Keratinocyte (primary cell): ENCODE measurements around the gene CACHD1. TPM values are rescaled to one million over a fixed set of nuclear protein-coding genes. Genes with fewer than 3 reads are reported as not detected.

Source experiments
- DNase-seq: peaks from one replicate; pipeline ENCODE4 v3.0.0-alpha.2; 2011; ENCODE audit warnings: low read depth, missing footprints, low spot score
- FAIRE-seq: peaks from 2 replicates; lab custom pipeline; 2011; peaks lifted over from hg19 to GRCh38; lab: Jason Lieb, UNC
- H2AFZ ChIP-seq: 2 replicates; pipeline ENCODE4 v1.6.0; 2012; ENCODE audit warnings: low read length, control low read depth, inconsistent platforms; ENCODE audit not compliant: control insufficient read depth
- H3K27ac ChIP-seq: 2 replicates; pipeline ENCODE4 v1.5.1; 2011; ENCODE audit warnings: low read length; ENCODE audit not compliant: control insufficient read depth, insufficient read depth
- H3K27me3 ChIP-seq: 3 replicates; pipeline ENCODE4 v1.6.0; 2011; ENCODE audit warnings: low read length; ENCODE audit not compliant: control insufficient read depth, insufficient read depth; ENCODE audit errors: extremely low read depth
- H3K36me3 ChIP-seq, 2 experiments: 2 replicates in 1 of 2; 3 replicates in 1 of 2; pipeline ENCODE4 v1.5.1; 2011; ENCODE audit warnings: low read length in 2 of 2, mild to moderate bottlenecking in 1 of 2; ENCODE audit not compliant: control insufficient read depth in 2 of 2, insufficient read depth in 2 of 2; ENCODE audit errors: extremely low read depth in 1 of 2
- H3K4me1 ChIP-seq: 3 replicates; pipeline ENCODE4 v1.5.1; 2011; ENCODE audit warnings: low read length; ENCODE audit not compliant: control insufficient read depth, insufficient read depth; ENCODE audit errors: extremely low read depth
- H3K4me2 ChIP-seq: 3 replicates; pipeline ENCODE4 v1.6.0; 2011; ENCODE audit warnings: low read depth, low read length; ENCODE audit not compliant: control insufficient read depth, insufficient read depth; ENCODE audit errors: extremely low read depth
- H3K4me3 ChIP-seq, 3 experiments: fragments of 200-600 bp in 1 of 3; sonication (generic) in 1 of 3; 2 replicates in 2 of 3; 3 replicates in 1 of 3; pipeline ENCODE4 v1.5.1; 2011 to 2016; ENCODE audit warnings: low read length in 3 of 3, mild to moderate bottlenecking in 3 of 3, control low read depth in 2 of 3, inconsistent platforms in 1 of 3, low read depth in 1 of 3, mixed read lengths in 1 of 3, mixed run types in 1 of 3, moderate library complexity in 1 of 3; ENCODE audit not compliant: control insufficient read depth in 2 of 3, insufficient read depth in 2 of 3; ENCODE audit errors: extremely low read depth in 1 of 3
- H3K79me2 ChIP-seq: 2 replicates; pipeline ENCODE4 v1.6.0; 2012; ENCODE audit warnings: low read length; ENCODE audit not compliant: control insufficient read depth, insufficient read depth
- H3K9ac ChIP-seq: 3 replicates; pipeline ENCODE4 v1.6.0; 2011; ENCODE audit warnings: low read length; ENCODE audit not compliant: control insufficient read depth, insufficient read depth; ENCODE audit errors: extremely low read depth
- H3K9me1 ChIP-seq: 3 replicates; pipeline ENCODE4 v1.6.0; 2011; ENCODE audit warnings: low read length; ENCODE audit not compliant: control insufficient read depth, insufficient read depth; ENCODE audit errors: extremely low read depth
- H3K9me3 ChIP-seq: 2 replicates; pipeline ENCODE4 v1.5.1; 2012; ENCODE audit warnings: low read depth, low read length; ENCODE audit not compliant: control insufficient read depth
- H4K20me1 ChIP-seq: 3 replicates; pipeline ENCODE4 v1.6.0; 2011; ENCODE audit warnings: low read length; ENCODE audit not compliant: control insufficient read depth, insufficient read depth; ENCODE audit errors: extremely low read depth
- EZH2 ChIP-seq: IDR thresholded peaks from one replicate; pipeline ENCODE4 v1.6.1; 2012; ENCODE audit warnings: inconsistent platforms, mild to moderate bottlenecking, low read length, moderate library complexity
- dilution Hi-C: fragments of 300-500 bp; cut with MboI; formaldehyde crosslinking; loops from one replicate; pipeline ENCODE4 v1.7.0; 2020; ENCODE audit warnings: low sequenced_read_pairs; ENCODE audit not compliant: extremely low pct_ligation_motif_present
- polyA plus RNA-seq, 5 experiments: library from polyadenylated mRNA; depleted of rRNA in 3 of 5; stranded (reverse) in 3 of 5; stranded (forward) in 1 of 5; unstranded in 1 of 5; fragments of >200 nt; gene quantifications; 1 replicate in 1 of 5; 2 replicates in 3 of 5; 3 replicates in 1 of 5; pipeline versions ENCODE4 v1.2.1 to v1.2.3, GENCODE V29; 2011 to 2012; ENCODE audit warnings: missing spikeins in 2 of 5, low read depth in 1 of 5, low replicate concordance in 1 of 5
- TF ChIP-seq, protein P1 (sequence below), 3 experiments: IDR thresholded peaks in 1 of 3; conservative IDR thresholded peaks in 1 of 3; optimal IDR thresholded peaks in 1 of 3; 2 replicates in 2 of 3; 3 replicates in 1 of 3; pipeline versions ENCODE3 to v1.5.1; 2011; ENCODE audit warnings: low read length in 3 of 3, mild to moderate bottlenecking in 3 of 3, moderate library complexity in 2 of 3, control low read depth in 1 of 3, inconsistent platforms in 1 of 3; ENCODE audit not compliant: insufficient read depth in 2 of 3; ENCODE audit errors: extremely low read depth in 1 of 3

The CACHD1 gene
- polyA plus RNA-seq, 1 donor (not counting 4 experiments of a cell fraction or from before 2014, with no cell fraction given): 2.4 TPM

DNA sequence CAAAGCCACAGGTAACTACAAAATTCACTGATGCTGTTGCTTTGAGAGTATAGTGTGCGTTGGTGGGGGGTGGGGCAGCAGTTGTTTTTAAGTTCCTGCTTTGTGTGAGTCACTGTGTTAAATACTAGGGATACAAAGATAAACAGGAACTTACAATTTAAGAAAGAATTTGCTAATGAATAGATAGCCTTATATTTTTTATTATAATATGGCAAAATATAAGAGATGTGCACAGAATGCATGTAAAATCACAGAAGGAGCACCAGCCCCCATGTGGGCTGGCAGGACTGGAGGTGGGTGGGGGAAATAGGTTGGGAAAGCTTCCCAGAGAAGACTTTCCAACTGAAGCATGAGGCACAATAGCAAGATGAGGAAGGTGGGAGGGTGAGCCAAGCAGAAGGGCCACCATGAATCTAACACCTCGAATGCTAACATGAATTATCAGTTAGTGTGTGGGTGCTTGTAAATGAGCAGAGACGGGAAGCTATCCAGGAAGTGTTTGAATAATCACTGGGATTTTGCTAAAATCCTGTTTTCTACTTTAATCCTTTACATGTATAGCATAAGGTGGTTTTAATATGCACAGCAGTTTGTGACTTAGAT is 217.9 kb downstream of the CACHD1 start:
- DNase-seq (no peak), FAIRE-seq (no peak)
- dilution Hi-C loops: no loop called here
- Histone ChIP-seq H3K79me2 (no peaks in the 10 kb centered on the region), H3K27me3 (no peaks in the 10 kb centered on the region), H3K9ac (no peak overlapping the region), H3K27ac (no peak overlapping the region), H2AFZ (no peak overlapping the region), H3K9me1 (no peaks in the 10 kb centered on the region), H4K20me1 (no peaks in the 10 kb centered on the region), H3K36me3 (no peaks in the 10 kb centered on the region), H3K4me3 (no peak overlapping the region), H3K4me1 (peaks cover 5% of the 10 kb centered on the region), H3K9me3 (no peaks in the 10 kb centered on the region), H3K4me2 (no peak overlapping the region)
- TF ChIP-seq, protein P1, sequence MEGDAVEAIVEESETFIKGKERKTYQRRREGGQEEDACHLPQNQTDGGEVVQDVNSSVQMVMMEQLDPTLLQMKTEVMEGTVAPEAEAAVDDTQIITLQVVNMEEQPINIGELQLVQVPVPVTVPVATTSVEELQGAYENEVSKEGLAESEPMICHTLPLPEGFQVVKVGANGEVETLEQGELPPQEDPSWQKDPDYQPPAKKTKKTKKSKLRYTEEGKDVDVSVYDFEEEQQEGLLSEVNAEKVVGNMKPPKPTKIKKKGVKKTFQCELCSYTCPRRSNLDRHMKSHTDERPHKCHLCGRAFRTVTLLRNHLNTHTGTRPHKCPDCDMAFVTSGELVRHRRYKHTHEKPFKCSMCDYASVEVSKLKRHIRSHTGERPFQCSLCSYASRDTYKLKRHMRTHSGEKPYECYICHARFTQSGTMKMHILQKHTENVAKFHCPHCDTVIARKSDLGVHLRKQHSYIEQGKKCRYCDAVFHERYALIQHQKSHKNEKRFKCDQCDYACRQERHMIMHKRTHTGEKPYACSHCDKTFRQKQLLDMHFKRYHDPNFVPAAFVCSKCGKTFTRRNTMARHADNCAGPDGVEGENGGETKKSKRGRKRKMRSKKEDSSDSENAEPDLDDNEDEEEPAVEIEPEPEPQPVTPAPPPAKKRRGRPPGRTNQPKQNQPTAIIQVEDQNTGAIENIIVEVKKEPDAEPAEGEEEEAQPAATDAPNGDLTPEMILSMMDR (optimal IDR thresholded peaks at IDR 0.05 in 1 of 3, IDR thresholded peaks at IDR 0.05 in 1 of 3, conservative IDR thresholded peaks at IDR 0.05 in 1 of 3; ENCODE audit: extremely low read depth in 1 of 3, insufficient read depth in 2 of 3, low read length in 3 of 3): no peak
- TF ChIP-seq EZH2: no peak

DNA sequence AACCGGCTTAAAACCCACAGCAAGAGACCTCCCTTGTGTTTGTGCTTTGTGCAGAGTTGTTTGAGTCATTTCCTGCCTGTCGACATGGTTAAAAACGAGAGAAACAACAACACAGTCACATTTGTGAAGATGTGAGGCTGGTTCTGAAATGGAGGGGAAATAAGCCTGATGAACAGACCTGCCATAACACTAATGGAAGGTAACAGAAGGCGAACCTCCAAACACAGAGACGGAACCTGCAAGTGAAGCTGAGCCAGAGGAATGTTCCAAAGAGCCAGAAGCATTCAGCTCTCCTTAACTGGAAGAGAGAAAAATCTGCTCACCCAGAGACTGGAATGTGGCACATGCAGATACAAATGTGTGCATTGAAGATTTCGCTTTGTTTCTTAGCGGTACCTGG is 221.7 kb downstream of the CACHD1 start:
- Histone ChIP-seq H2AFZ (no peak overlapping the region), H4K20me1 (no peaks in the 10 kb centered on the region), H3K9me3 (no peaks in the 10 kb centered on the region), H3K79me2 (no peaks in the 10 kb centered on the region), H3K9ac (no peak overlapping the region), H3K9me1 (no peaks in the 10 kb centered on the region), H3K27me3 (no peaks in the 10 kb centered on the region), H3K4me1 (peaks cover 5% of the 10 kb centered on the region), H3K36me3 (no peaks in the 10 kb centered on the region), H3K27ac (no peak overlapping the region), H3K4me2 (no peak overlapping the region), H3K4me3 (no peak overlapping the region)
- dilution Hi-C loops: no loop called here
- TF ChIP-seq EZH2: no peak
- TF ChIP-seq, protein P1 (optimal IDR thresholded peaks at IDR 0.05 in 1 of 3, IDR thresholded peaks at IDR 0.05 in 1 of 3, conservative IDR thresholded peaks at IDR 0.05 in 1 of 3; ENCODE audit: extremely low read depth in 1 of 3, insufficient read depth in 2 of 3, low read length in 3 of 3): no peak
- no peak for DNase-seq
- no peak for FAIRE-seq
